K562 (cell line): ENCODE measurements around the gene GSDME. TPM values are rescaled to one million over a fixed set of nuclear protein-coding genes. Genes with fewer than 3 reads are reported as not detected.
A peak's percentile ranks its signal among the peaks of the same experiment; 100 is the strongest.

ENCODE experiments used
- BCL6 ChIP-seq: fragments of 250-450 bp; sonication (Bioruptor Pico); IDR thresholded peaks from 2 replicates; pipeline ENCODE4 v1.4.0; 2020
- CCNT2 ChIP-seq: IDR thresholded peaks from 2 replicates; pipeline ENCODE4 v1.6.1; 2011; ENCODE audit warnings: borderline replicate concordance, low read depth, mild to moderate bottlenecking, moderate library complexity, mixed read lengths, low read length; ENCODE audit not compliant: insufficient read length; ENCODE audit errors: extremely low read depth
- HMGN3 ChIP-seq: IDR thresholded peaks from 2 replicates; pipeline ENCODE4 v1.6.1; 2011; ENCODE audit warnings: borderline replicate concordance, low read depth, mild to moderate bottlenecking, mixed read lengths, low read length; ENCODE audit not compliant: insufficient read length; ENCODE audit errors: extremely low read depth
- PHF8 ChIP-seq: fragments of 200-600 bp; sonication (generic); IDR thresholded peaks from 2 replicates; pipeline ENCODE4 v1.6.1; 2012; ENCODE audit warnings: mixed run types, mild to moderate bottlenecking, inconsistent platforms, low read length, moderate library complexity, borderline replicate concordance
- POLR2G ChIP-seq: fragments of 200-400 bp; formaldehyde crosslinking; IDR thresholded peaks from 2 replicates; pipeline ENCODE4 v1.6.1; 2017; ENCODE audit warnings: low read depth, mild to moderate bottlenecking, antibody characterized with exemption, low read length, moderate library complexity
- RBFOX2 ChIP-seq: fragments of 200-400 bp; formaldehyde crosslinking; IDR thresholded peaks from 2 replicates; pipeline ENCODE4 v1.6.1; 2017; ENCODE audit warnings: low read depth, mild to moderate bottlenecking, low read length, moderate library complexity
- SP2 ChIP-seq: IDR thresholded peaks from 2 replicates; pipeline ENCODE4 v1.6.1; 2011; ENCODE audit warnings: mild to moderate bottlenecking, low read depth, low read length, moderate library complexity; ENCODE audit not compliant: poor library complexity, severe bottlenecking; ENCODE audit errors: extremely low read depth
- ZBTB7A ChIP-seq: IDR thresholded peaks from 2 replicates; pipeline ENCODE4 v1.6.1; 2011; ENCODE audit warnings: low read depth, mild to moderate bottlenecking, low read length, moderate library complexity, borderline replicate concordance; ENCODE audit not compliant: control insufficient read depth
- ZFX ChIP-seq: sonication (generic); formaldehyde crosslinking; IDR thresholded peaks from 2 replicates; pipeline ENCODE4 v1.8.0; 2022; ENCODE audit warnings: mild to moderate bottlenecking, missing genetic modification reagents, moderate library complexity
- ZNF217 ChIP-seq: sonication (generic); formaldehyde crosslinking; IDR thresholded peaks from 2 replicates; pipeline ENCODE4 v1.8.0; 2022; ENCODE audit warnings: mild to moderate bottlenecking, missing genetic modification reagents
- polyA plus RNA-seq, 8 experiments: library from polyadenylated mRNA; depleted of rRNA in 4 of 8; stranded (reverse) in 5 of 8; unstranded in 3 of 8; fragments of >200 nt; fragmentation: Nextera tagmentation in 2 of 8; fragmentation: Illumina TruSeq in 1 of 8; extraction: Ambion mirVana in 2 of 8; extraction: Trizol in 1 of 8; gene quantifications; 2 replicates each; pipeline versions ENCODE4 v1.2.1 to v1.2.3, GENCODE V29; 2011 to 2014; ENCODE audit warnings: inconsistent platforms in 1 of 8, missing spikeins in 1 of 8
- total RNA-seq, 7 experiments: library from RNA; depleted of rRNA in 6 of 7; stranded (reverse); fragments of >200 nt in 6 of 7; fragmentation: Illumina TruSeq in 2 of 7; extraction: Trizol in 2 of 7; gene quantifications; 2 replicates each; pipeline versions ENCODE4 v1.2.1 to v1.2.3, GENCODE V29; 2011 to 2021; ENCODE audit warnings: low replicate concordance in 1 of 7
- TF ChIP-seq, protein P1 (sequence below), 3 experiments: IDR thresholded peaks in 2 of 3; conservative IDR thresholded peaks in 1 of 3; 2 replicates each; pipeline ENCODE4 v1.5.1; 2011 to 2012; ENCODE audit warnings: low read length in 3 of 3, mild to moderate bottlenecking in 3 of 3, control low read depth in 2 of 3, improper control_type of control experiment in 1 of 3, inconsistent platforms in 1 of 3, low read depth in 1 of 3, mixed read lengths in 1 of 3, moderate library complexity in 1 of 3; ENCODE audit not compliant: insufficient read depth in 2 of 3
- TF ChIP-seq, protein P2 (sequence below): fragments of 200-800 bp; sonication (Bioruptor generic); IDR thresholded peaks from 2 replicates; pipeline ENCODE4 v1.6.1; 2017; ENCODE audit warnings: missing genetic modification characterization, missing compliant biosample characterization
- TF ChIP-seq, protein P3 (sequence below), 2 experiments: fragments of 250-450 bp in 1 of 2; fragments of 450-650 bp in 1 of 2; sonication (Bioruptor Pico) in 1 of 2; IDR thresholded peaks; 2 replicates each; pipeline versions ENCODE4 v1.6.1 to v1.8.0; 2016 to 2021; ENCODE audit warnings: mild to moderate bottlenecking in 2 of 2, moderate library complexity in 2 of 2, missing compliant biosample characterization in 1 of 2, missing genetic modification characterization in 1 of 2
- TF ChIP-seq, protein P4 (sequence below): sonication (generic); formaldehyde crosslinking; IDR thresholded peaks from 2 replicates; pipeline ENCODE4 v1.9.0; 2022; ENCODE audit warnings: mild to moderate bottlenecking, missing genetic modification reagents

The GSDME gene
- total and polyA plus RNA-seq, 9 of the 15 experiments (the other 6 are each of a cell fraction or from before 2014, with no cell fraction given), result 0.37 to 1.9 (median 0.62) TPM

DNA sequence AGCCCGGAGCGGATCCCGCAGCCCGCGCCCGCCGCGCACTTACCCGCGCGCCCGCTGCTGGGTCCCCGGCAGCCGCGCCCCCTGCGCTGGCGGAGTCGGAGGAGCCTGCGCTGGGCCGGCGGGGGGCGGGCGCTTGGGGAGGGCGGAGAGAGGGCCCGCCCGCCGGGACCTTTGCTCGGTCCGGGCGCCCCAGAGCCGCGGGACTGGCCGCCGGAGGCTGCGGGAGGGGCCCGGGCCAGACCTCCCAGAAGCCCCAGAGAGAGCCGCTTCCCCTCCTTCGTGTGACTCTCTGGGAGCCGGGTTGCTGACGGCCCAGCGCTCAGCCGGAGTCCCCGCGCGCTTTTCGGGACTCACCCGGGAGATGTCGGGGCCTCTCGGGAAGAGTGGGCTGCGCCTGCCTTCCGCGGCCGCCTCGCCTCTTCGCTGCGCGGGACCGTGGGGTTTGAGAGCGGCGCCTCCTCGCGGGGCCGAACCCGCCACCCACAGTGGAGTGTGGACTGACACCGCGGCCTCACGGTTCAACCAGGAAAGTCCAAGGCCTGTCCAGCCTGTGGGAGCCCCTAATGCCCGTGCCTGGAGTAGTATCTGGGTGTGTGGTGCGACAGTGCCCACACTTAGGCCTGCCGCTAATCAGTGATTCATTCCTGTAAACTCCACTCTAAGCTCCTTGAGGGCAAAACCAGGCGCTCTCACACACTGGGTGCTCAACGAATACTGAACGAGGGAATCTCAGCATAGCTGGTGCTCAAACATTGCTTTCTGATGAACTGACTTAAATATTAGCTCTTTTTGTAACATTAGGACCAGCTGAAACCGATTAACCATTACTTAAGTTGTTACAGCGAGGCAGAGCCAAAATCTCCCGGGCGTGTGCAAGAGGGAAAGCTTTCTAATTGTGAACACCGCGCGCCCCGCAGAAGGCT lies at the start of gene GSDME (continued):
- TF ChIP-seq, protein P1, sequence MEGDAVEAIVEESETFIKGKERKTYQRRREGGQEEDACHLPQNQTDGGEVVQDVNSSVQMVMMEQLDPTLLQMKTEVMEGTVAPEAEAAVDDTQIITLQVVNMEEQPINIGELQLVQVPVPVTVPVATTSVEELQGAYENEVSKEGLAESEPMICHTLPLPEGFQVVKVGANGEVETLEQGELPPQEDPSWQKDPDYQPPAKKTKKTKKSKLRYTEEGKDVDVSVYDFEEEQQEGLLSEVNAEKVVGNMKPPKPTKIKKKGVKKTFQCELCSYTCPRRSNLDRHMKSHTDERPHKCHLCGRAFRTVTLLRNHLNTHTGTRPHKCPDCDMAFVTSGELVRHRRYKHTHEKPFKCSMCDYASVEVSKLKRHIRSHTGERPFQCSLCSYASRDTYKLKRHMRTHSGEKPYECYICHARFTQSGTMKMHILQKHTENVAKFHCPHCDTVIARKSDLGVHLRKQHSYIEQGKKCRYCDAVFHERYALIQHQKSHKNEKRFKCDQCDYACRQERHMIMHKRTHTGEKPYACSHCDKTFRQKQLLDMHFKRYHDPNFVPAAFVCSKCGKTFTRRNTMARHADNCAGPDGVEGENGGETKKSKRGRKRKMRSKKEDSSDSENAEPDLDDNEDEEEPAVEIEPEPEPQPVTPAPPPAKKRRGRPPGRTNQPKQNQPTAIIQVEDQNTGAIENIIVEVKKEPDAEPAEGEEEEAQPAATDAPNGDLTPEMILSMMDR (IDR thresholded peaks at IDR 0.05 in 2 of 3, conservative IDR thresholded peaks at IDR 0.05 in 1 of 3; ENCODE audit: insufficient read depth in 2 of 3, low read depth in 1 of 3, low read length in 3 of 3), result no peak
- TF ChIP-seq ZBTB7A (0 out of 2 replicates have a peak, but pooled peaks have one; percentile 14), SP2 (no peak), PHF8 (peak; percentile 19; the same call in 1 of the 2 replicates), BCL6 (CRISPR knock-in tag) (no peak), HMGN3 (peak; percentile 45), ZFX (CRISPR knock-in tag) (peak; percentile 59; the same call in 1 of the 2 replicates), RBFOX2 (peak; percentile 48), CCNT2 (peak; percentile 16), ZNF217 (CRISPR knock-in tag) (no peak), POLR2G (peak; percentile 45; the same call in 1 of the 2 replicates)
- TF ChIP-seq, protein P2, sequence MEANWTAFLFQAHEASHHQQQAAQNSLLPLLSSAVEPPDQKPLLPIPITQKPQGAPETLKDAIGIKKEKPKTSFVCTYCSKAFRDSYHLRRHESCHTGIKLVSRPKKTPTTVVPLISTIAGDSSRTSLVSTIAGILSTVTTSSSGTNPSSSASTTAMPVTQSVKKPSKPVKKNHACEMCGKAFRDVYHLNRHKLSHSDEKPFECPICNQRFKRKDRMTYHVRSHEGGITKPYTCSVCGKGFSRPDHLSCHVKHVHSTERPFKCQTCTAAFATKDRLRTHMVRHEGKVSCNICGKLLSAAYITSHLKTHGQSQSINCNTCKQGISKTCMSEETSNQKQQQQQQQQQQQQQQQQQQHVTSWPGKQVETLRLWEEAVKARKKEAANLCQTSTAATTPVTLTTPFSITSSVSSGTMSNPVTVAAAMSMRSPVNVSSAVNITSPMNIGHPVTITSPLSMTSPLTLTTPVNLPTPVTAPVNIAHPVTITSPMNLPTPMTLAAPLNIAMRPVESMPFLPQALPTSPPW (CRISPR knock-in tag), result peak; percentile 50
- TF ChIP-seq, protein P3, sequence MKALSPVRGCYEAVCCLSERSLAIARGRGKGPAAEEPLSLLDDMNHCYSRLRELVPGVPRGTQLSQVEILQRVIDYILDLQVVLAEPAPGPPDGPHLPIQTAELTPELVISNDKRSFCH (CRISPR knock-in tag; IDR thresholded peaks at IDR 0.05), result no peak
- TF ChIP-seq, protein P3 (tag; IDR thresholded peaks at IDR 0.05), result no peak
- TF ChIP-seq, protein P4, sequence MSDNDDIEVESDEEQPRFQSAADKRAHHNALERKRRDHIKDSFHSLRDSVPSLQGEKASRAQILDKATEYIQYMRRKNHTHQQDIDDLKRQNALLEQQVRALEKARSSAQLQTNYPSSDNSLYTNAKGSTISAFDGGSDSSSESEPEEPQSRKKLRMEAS (CRISPR knock-in tag), result peak; percentile 18; the same call in 1 of the 2 replicates
